ENCODE results near the gene CPM. TPM values are rescaled to one million over a fixed set of nuclear protein-coding genes. Genes with fewer than 3 reads are reported as not detected.

CPM gene
- total RNA-seq, 1 experiment from 2014 or later: 0.96 TPM

GRCh38 chr12:68953536-68953935, 20.6 kb upstream of the CPM start (continued):
- TF ChIP-seq TCF7 (CRISPR knock-in tag; IDR thresholded peaks at IDR 0.05; ENCODE audit: low read depth): no peak

GRCh38 chr12:68951652-68952051, 18.7 kb upstream of the CPM start:
- Mint-ChIP-seq H3K4me1 (no peaks in the 10 kb centered on the region), H3K9me3 (peaks cover 8% of the 10 kb centered on the region), H3K27ac (no peak overlapping the region), H3K4me3 (no peak overlapping the region), H3K27me3 (ENCODE audit: low read depth) (no peaks in the 10 kb centered on the region), H3K36me3 (peaks cover 3% of the 10 kb centered on the region)
- TF ChIP-seq NFE2L1 (CRISPR knock-in tag; IDR thresholded peaks at IDR 0.05) (no peak), ZNF423 (CRISPR knock-in tag; IDR thresholded peaks at IDR 0.05) (no peak)
- no peak for ATAC-seq
- no peak for DNase-seq (ENCODE audit: low spot score)
- ChIA-PET POLR2A (no interaction called here), CTCF (no interaction called here)

DNA sequence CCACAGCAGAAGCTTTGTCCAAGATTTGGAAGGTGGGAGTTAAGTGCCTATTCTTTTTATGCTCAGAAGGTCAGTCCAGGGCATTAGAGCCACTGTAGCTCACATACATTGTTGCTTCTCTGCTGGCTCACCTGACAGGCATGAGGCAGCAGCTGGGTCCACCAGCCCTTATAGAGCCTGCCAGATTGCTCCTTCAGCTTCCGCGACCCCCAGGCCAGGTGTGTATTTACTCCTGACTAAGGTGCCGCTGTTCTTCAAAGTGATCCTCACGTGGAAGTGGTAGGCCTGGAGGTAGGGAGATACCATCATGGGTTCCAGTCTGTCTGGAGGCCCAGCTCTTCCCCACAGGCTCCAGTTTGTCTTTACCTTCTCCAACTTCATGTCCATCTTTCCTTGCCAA, 17.5 kb upstream of the CPM start:
- ChIA-PET POLR2A (no interaction called here), CTCF (no interaction called here)
- Mint-ChIP-seq H3K27me3 (ENCODE audit: low read depth) (no peaks in the 10 kb centered on the region), H3K9me3 (0 out of 2 replicates have a peak, but pooled peaks cover 3% of the 10 kb centered on the region), H3K36me3 (no peaks in the 10 kb centered on the region), H3K27ac (no peak overlapping the region), H3K4me1 (no peaks in the 10 kb centered on the region), H3K4me3 (no peak overlapping the region)
- ATAC-seq: no peak
- no peak for DNase-seq (ENCODE audit: low spot score)
- TF ChIP-seq USF2 (CRISPR knock-in tag; IDR thresholded peaks at IDR 0.05) (no peak), ATF3 (CRISPR knock-in tag; conservative IDR thresholded peaks at IDR 0.05) (no peak), PRDM15 (CRISPR knock-in tag; IDR thresholded peaks at IDR 0.05) (no peak), NFYB (CRISPR knock-in tag; conservative IDR thresholded peaks at IDR 0.05; ENCODE audit: low read depth) (no peak), EMX1 (CRISPR knock-in tag; IDR thresholded peaks at IDR 0.05) (no peak), CDX4 (CRISPR knock-in tag; IDR thresholded peaks at IDR 0.05; ENCODE audit: borderline replicate concordance) (no peak), ZBTB43 (CRISPR knock-in tag; IDR thresholded peaks at IDR 0.05) (no peak), GTF2I (CRISPR knock-in tag; conservative IDR thresholded peaks at IDR 0.05) (no peak), AFF4 (CRISPR knock-in tag; IDR thresholded peaks at IDR 0.05; ENCODE audit: borderline replicate concordance) (no peak), CTCF (IDR thresholded peaks at IDR 0.05) (no peak), ZNF263 (CRISPR knock-in tag; IDR thresholded peaks at IDR 0.05; ENCODE audit: low read depth) (no peak)
- TF ChIP-seq, protein P1, sequence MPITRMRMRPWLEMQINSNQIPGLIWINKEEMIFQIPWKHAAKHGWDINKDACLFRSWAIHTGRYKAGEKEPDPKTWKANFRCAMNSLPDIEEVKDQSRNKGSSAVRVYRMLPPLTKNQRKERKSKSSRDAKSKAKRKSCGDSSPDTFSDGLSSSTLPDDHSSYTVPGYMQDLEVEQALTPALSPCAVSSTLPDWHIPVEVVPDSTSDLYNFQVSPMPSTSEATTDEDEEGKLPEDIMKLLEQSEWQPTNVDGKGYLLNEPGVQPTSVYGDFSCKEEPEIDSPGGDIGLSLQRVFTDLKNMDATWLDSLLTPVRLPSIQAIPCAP (CRISPR knock-in tag; IDR thresholded peaks at IDR 0.05): no peak

All from WTC11 (cell line).